GM12864 (cell line): ENCODE data around the gene TBX5.

ENCODE experiments used
- DNase-seq: peaks from one replicate; pipeline ENCODE4 v3.0.0-alpha.2; 2011; ENCODE audit warnings: low read depth
- H3K4me3 ChIP-seq: 2 replicates; pipeline ENCODE4 v1.5.1; 2011; ENCODE audit warnings: mild to moderate bottlenecking, low read depth, low read length, control low read depth
- CTCF ChIP-seq: IDR thresholded peaks from 2 replicates; pipeline ENCODE4 v1.5.1; 2011; ENCODE audit warnings: low read depth, mild to moderate bottlenecking, moderate library complexity, low read length, control low read depth, inconsistent platforms; ENCODE audit errors: missing control alignments

TBX5 gene

GRCh38 chr12:114409852-114410600 is 4.1 kb upstream of the TBX5 start:
- no peak overlapping the region for H3K4me3 ChIP-seq
- TF ChIP-seq CTCF, result no peak
- DNase-seq, result no peak

GRCh38 chr12:114408886-114409851 is 3.2 kb upstream of the TBX5 start:
- no peak for DNase-seq
- H3K4me3 ChIP-seq, result no peak overlapping the region
- TF ChIP-seq CTCF, result no peak

GRCh38 chr12:114408471-114408885 is 2.5 kb upstream of the TBX5 start:
- DNase-seq, result no peak
- no peak overlapping the region for H3K4me3 ChIP-seq
- TF ChIP-seq CTCF, result no peak

GRCh38 chr12:114407842-114408411 is 2.0 kb upstream of the TBX5 start:
- H3K4me3 ChIP-seq, result no peak overlapping the region
- TF ChIP-seq CTCF, result no peak
- DNase-seq, result no peak

- no peak for TF ChIP-seq CTCF
- H3K4me3 ChIP-seq, result no peak overlapping the region
- no peak for DNase-seq
Observed at GRCh38 chr12:114406984-114407841, 1.3 kb upstream of the TBX5 start.

- H3K4me3 ChIP-seq, result no peak overlapping the region
- TF ChIP-seq CTCF, result no peak
- no peak for DNase-seq
Observed at GRCh38 chr12:114406316-114406983, 506 bp upstream of the TBX5 start.
